SK-N-DZ (cell line): ENCODE results near the gene IRX4.
"Not testable (repeated sequence)": the region's sequence is repeated elsewhere in the genome, so short reads cannot be mapped to it uniquely, and the experiment has no call there.

Source experiments
- DNase-seq: peaks from one replicate; pipeline ENCODE4 v3.0.0-alpha.2; 2015; ENCODE audit warnings: low spot score

The IRX4 gene

DNA sequence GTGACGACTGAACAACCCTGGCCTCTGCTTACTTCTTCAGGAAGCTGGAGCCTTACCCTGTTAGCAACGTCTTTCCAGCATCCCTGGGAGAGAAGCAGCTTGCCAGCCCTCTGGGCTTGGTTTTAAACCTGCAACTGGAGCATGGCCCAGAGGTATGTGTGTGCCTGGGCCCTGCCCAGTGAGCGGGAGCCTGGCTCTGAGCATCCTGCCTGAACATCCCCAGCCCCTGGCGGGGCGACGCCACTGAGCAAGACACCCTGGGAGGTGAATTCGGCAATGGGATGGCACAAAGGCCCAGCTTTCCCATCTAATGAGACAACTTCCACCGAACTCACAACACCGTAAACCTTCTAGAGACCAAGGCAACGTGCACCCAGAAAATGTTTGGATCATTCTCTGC, 23.6 kb downstream of the IRX4 start:
- DNase-seq: no peak

DNA sequence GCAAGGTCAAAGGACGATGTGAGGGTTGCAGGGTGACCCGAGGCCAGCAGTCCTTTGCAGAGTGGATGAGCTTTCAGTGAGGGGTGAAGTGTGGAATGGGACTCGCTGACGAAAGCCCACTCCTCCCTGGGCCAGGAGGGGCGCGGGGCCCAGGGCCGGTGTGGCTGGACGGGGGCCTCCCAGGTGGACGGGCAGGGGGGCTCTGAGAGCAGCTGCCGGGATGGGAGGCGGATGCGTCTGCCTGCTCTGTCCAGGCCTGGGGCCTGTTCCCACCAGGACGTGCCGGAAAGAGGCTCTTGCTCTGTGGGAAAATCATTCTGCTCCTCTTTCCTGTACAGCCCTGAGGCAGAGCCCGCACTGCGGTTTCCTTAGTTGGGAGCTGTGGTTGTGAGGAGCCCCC, 24.3 kb downstream of the IRX4 start:
- DNase-seq: no peak

DNA sequence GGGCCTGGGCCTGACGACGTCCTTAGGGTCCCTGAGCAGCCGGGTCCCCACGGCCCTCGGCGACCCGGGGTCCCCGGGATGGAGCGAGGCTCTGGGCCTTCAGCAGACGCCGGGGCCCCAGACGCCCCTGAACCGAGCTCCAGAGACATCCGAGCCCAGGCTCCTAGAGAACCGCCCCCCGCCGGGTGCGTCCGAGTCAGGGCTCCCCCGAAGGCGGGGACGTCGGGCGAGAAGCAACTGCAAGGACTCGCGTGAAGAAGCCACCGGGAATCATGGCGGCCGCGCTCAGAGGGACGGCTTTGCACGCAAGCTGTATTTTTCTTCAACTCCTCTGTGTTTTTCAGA, 25.5 kb downstream of the IRX4 start:
- no peak for DNase-seq

- no peak for DNase-seq
These were observed 26.0 kb downstream of the IRX4 start for GRCh38 chr5:1856596-1857255.

DNA sequence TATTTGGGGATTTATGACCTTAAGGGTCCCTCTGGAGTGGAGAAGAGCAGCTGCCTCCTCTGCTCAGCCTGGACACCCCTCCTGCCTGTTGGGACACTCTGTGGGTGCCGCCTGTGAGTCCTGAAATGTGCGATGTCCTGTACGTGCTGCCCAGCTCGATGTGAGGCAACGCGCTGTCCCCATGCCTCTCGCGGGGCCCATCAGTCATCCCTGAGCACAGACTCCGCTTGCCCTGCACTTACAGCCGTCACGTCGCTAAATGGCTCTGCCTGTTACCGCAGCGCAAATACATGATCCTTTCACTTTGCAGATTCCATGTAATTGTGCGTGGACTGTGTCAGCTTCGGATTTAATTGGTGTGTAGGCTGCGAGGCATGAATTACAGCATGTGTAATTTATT, 27.1 kb downstream of the IRX4 start:
- DNase-seq: no peak

- DNase-seq: no peak
These were observed 27.6 kb downstream of the IRX4 start for GRCh38 chr5:1855075-1855474.

DNA sequence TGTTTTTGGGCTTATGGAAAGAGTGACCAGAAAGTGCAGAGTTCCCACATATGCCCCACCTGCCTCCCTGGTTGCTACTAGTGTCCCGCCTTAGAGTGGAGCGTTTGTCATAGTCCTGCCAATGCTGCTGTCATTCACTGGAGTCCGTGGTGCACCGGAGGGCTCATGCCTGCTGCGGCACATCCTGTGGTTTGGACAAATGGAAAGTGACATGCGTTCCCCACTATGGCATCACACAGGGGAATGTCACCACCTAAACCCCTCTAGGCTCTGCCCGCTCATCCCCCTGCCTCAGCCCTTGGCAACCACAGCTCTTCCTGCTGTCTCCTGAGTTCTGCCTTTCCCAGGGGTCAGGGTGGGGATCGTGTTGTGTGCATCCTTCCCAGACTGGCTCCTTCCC, 29.2 kb downstream of the IRX4 start:
- DNase-seq: no peak

- DNase-seq: no peak
These were observed 30.3 kb downstream of the IRX4 start for GRCh38 chr5:1852324-1852947.

DNA sequence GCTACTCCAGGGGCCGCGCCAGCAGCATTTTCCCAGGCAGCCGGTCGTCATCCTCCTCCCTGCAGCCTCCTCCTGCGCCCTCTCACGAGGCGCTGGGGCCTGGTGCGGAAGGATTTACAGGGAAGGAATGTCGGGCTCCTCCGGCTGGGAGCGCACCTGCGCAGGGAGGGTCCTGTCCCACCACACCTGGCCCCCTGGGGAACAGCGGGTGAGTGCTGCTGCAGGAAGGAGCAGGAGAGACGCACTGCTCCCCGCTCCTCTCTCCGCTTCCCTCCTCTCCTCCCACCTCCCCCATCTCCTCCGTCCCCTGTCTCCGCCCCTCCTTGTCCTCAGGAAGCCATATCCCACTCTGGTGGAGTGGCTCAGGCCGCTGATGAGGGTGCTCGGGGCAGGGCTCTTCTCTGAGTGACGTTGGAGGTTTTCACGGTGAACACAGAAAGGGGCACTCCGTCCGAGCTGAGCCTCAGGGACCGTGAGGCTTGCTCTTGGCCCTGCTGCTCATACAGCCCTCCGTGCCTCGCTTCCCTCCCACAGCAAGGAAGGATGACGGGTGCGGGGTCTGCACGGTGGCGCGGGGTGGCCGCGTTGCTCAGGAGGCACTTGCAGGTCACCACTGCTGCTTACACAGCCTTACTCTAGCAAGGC, 31.3 kb downstream of the IRX4 start:
- no peak for DNase-seq

DNA sequence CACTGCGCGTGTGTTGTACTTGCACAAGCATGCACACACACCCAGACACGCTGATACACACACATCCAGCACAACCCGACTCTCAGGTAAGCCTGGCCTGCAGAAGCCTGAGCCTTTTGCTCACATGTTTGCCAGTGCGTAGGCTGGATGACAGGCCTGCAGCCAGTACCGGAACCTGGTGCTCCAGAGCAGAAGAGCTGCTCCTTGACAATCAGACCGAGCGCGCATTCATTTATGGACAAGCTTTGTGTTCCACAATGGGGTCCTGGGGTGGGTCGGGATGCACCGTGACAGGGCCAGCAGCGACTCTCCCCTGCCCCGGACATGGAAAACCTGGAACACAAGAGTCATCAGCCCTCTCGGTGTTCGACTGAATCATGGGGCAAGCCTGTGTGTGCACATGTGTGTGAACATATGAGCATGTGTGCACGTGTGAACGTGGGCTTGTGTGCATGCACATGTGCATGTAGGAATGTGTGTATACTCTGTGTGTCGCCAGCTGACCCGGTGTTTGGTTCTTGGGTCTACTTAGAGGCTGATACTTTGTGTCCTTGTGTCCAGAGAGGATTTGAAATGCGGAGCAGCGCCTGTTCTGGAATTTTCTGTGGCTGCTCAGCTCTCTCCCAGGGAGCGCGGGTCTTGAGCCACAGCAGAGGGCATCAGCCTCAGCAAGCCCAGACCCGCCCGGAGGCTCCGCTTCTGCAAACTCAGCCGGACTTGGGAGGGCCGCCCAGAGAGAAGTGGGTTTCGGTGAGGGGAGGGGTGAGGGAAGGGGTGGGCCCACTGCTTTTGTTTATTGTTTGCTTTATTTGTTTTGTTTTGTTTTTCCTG, 32.2 kb downstream of the IRX4 start:
- DNase-seq: no peak

GRCh38 chr5:1847611-1848010, 35.1 kb downstream of the IRX4 start:
- no peak for DNase-seq

- DNase-seq: no peak
These were observed 35.7 kb downstream of the IRX4 start for GRCh38 chr5:1847056-1847455.

DNA sequence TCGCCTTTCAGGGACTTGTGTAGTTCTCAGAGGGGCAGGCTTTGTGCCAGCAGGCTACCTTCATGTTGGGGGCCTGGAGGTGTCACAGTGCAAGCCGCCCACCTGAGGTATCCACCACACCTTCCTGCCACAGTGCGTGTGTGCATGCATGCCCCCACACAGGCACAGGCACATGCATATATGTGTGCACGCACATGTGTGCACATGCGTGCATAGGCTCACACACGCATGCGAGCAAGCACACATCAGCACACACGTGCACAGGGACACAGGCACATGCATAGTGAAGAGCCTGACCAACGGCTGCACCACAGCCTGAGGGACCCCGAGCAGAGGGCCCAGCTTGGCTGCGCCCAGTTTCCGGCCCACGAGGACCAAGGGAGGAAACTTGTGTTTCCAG, 36.1 kb downstream of the IRX4 start:
- no peak for DNase-seq

GRCh38 chr5:1845696-1846095, 37.0 kb downstream of the IRX4 start:
- DNase-seq: no peak

DNA sequence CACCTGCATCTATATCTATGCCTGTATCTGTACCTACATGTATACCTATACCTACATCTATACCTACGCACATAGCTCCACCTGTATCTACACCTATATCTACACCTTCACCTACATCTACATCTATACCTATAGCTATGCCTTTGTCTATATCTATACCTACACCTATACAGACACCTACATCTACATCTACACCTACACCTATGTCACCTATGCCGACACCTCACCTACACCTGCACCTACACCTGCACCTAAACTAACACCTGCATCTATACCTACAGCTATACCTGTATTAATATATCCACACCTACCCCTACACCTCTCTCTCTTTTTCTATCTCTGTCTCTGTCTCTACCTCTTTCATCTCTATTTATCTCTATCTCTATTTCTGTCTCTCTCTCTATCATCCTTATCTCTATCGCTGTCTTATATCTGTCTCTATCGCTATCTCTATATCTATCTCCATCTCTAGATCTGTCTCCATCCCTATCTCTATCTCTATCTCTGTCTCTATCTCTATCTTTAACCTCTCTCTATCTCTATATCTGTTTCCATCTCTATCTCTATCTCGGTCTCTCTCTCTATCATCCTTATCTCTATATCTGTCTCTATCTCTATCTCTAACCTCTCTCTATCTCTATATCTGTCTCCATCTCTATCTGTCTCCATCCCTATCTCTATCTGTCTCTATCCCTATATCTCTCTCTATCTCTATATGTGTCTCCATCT, 37.9 kb downstream of the IRX4 start:
- DNase-seq: no peak

DNA sequence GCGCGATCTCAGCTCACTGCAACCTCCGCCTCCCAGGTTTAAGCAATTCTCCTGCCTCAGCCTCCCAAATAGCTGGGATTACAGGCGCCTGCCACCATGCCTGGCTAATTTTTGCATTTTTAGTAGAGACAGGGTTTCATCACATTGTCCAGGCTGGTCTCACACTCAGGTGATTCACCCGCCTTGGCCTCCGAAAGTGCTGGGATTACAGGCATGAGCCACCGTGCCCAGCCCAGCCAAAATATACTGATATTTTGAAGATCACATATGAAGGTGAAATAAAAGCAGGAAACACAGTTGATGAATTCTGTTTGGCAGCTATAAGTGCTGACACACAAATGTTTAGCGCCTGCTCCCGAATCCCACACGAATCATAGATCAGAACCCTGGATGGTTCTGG, 39.0 kb downstream of the IRX4 start:
- not testable (repeated sequence) for DNase-seq

GRCh38 chr5:1842004-1842819, 40.5 kb downstream of the IRX4 start:
- no peak for DNase-seq

DNA sequence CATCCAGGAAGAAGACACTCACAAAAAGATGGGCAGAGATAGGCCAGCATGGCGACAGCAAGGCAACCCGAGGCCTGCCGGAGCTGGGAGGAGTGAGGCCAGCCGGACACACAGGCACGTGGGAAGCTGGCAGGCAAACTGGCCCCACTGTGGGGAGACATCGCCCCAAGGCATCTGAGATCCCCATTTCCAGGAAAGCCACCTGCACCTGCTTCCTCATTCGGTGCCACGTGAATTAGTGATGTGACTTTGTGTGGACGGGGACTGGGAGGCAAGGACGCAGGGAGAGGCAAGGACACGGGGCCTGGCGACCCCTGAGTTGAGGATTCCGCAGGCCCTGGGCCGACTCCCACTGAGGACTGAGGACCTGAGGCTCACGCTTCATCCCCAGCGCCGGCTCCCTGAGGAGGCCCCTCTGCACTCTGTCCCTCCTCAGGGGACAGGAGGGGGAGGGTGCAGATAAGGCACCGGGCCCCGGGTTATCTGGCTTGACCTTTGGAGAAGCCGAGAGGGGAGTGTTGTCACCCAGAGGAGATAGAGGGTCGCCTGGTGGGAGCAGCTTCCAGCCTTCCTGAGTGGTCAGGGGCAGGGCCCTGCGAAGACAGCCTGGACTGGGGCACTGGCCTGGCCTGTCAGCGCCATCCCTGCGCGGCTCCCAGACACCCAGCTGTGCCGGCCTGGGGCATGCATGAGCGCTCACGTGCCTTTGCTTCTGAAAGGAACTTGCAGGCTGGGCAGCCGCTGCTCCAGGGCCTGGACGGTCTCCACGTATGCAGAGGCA, 41.8 kb downstream of the IRX4 start:
- DNase-seq: peak; percentile 43

GRCh38 chr5:1840071-1840547, 42.6 kb downstream of the IRX4 start:
- no peak for DNase-seq

DNA sequence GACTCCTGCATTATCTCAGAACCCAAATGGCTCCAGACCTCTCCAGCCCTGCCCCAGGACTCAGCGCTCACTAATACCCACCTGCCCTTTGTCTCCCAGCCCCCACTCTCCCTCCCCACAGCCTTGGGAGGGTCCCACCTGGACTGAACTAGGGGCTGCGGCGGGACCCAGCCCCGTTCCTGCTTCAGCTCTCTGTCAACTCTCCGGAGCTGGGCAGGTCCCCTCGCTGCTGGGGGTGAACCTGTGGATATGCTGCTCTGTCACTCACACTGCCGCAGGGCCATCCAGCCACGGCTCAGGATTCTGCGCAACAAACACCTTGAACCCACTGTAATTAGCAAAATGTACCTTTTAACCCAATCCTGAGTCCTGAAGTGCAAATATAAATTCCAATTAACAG, 44.7 kb downstream of the IRX4 start:
- DNase-seq: no peak
